Neural progenitor cell (in vitro differentiated cells): ENCODE measurements around the gene NRCAM. TPM values are rescaled to one million over a fixed set of nuclear protein-coding genes. Genes with fewer than 3 reads are reported as not detected.

ENCODE experiments used
- DNase-seq: peaks from one replicate; pipeline ENCODE4 v3.0.0-alpha.2; 2016; ENCODE audit warnings: low spot score
- H2AFZ ChIP-seq: fragments of 200-600 bp; sonication (generic); replicated peaks from 2 replicates; pipeline ENCODE4 v1.6.1; 2016; ENCODE audit warnings: antibody characterized with exemption
- H3F3A ChIP-seq: fragments of 200-600 bp; sonication (generic); 2 replicates; pipeline ENCODE4 v1.6.1; 2016; ENCODE audit warnings: antibody characterized with exemption, low read depth
- H3K27ac ChIP-seq: fragments of 200-600 bp; sonication (generic); 2 replicates; pipeline ENCODE4 v1.5.1; 2016; ENCODE audit warnings: mild to moderate bottlenecking
- H3K27me3 ChIP-seq: fragments of 200-600 bp; sonication (generic); 2 replicates; pipeline ENCODE4 v1.6.1; 2016; ENCODE audit warnings: mild to moderate bottlenecking, moderate library complexity
- H3K36me3 ChIP-seq: fragments of 200-600 bp; sonication (generic); 2 replicates; pipeline ENCODE4 v1.5.1; 2016
- H3K4me1 ChIP-seq: fragments of 200-600 bp; sonication (generic); 2 replicates; pipeline ENCODE4 v1.6.1; 2016; ENCODE audit warnings: mixed run types
- H3K4me2 ChIP-seq: fragments of 200-600 bp; sonication (generic); 2 replicates; pipeline ENCODE4 v1.6.1; 2016
- H3K4me3 ChIP-seq: fragments of 200-600 bp; sonication (generic); 2 replicates; pipeline ENCODE4 v1.5.1; 2016
- H3K79me2 ChIP-seq: fragments of 200-600 bp; sonication (generic); 2 replicates; pipeline ENCODE4 v1.6.1; 2016; ENCODE audit warnings: low read depth
- H3K9ac ChIP-seq: fragments of 200-600 bp; sonication (generic); 2 replicates; pipeline ENCODE4 v1.6.1; 2016
- H3K9me3 ChIP-seq: fragments of 200-600 bp; sonication (generic); 2 replicates; pipeline ENCODE4 v1.5.1; 2016; ENCODE audit warnings: low read depth
- H4K20me1 ChIP-seq: fragments of 200-600 bp; sonication (generic); 2 replicates; pipeline ENCODE4 v1.6.1; 2016; ENCODE audit warnings: low read depth
- H3K27ac Mint-ChIP-seq: 3 replicates; pipeline ENCODE4 v1.8.0; 2021; ENCODE audit warnings: mixed read lengths
- H3K27me3 Mint-ChIP-seq: 2 replicates; pipeline ENCODE4 v1.8.0; 2022; ENCODE audit warnings: low read depth, mild to moderate bottlenecking, inconsistent platforms, moderate library complexity, mixed read lengths; ENCODE audit not compliant: insufficient read depth
- H3K36me3 Mint-ChIP-seq: 3 replicates; pipeline ENCODE4 v1.8.0; 2021; ENCODE audit warnings: mixed read lengths
- H3K4me1 Mint-ChIP-seq: 3 replicates; pipeline ENCODE4 v1.8.0; 2021; ENCODE audit warnings: mixed read lengths
- H3K4me3 Mint-ChIP-seq: 3 replicates; pipeline ENCODE4 v1.8.0; 2021; ENCODE audit warnings: mild to moderate bottlenecking, moderate library complexity, mixed read lengths
- H3K9me3 Mint-ChIP-seq: 3 replicates; pipeline ENCODE4 v1.8.0; 2020; ENCODE audit warnings: mixed read lengths
- CTCF ChIP-seq: fragments of 200-600 bp; sonication (generic); IDR thresholded peaks from 2 replicates; pipeline ENCODE4 v1.5.1; 2017; ENCODE audit warnings: antibody characterized with exemption, mild to moderate bottlenecking
- EZH2 ChIP-seq: fragments of 200-600 bp; sonication (generic); IDR thresholded peaks from 2 replicates; pipeline ENCODE4 v1.6.1; 2017; ENCODE audit warnings: antibody characterized with exemption, mild to moderate bottlenecking, moderate library complexity
- EZH2phosphoT487 ChIP-seq: fragments of 200-600 bp; sonication (generic); IDR thresholded peaks from 2 replicates; pipeline ENCODE4 v1.6.1; 2017; ENCODE audit warnings: antibody characterized with exemption
- total RNA-seq: library from RNA; depleted of rRNA; stranded (reverse); fragments of >200 nt; gene quantifications from 2 replicates; pipeline ENCODE4 v1.2.3, GENCODE V29; 2015; ENCODE audit warnings: low replicate concordance

The NRCAM gene
- total RNA-seq, 1 donor from 2014 or later, result 104 TPM

- Mint-ChIP-seq H3K27ac (no peak overlapping the region), H3K9me3 (no peaks in the 10 kb centered on the region), H3K27me3 (no peaks in the 10 kb centered on the region), H3K36me3 (no peaks in the 10 kb centered on the region), H3K4me3 (no peak overlapping the region), H3K4me1 (no peaks in the 10 kb centered on the region)
- no peaks in the 10 kb centered on the region for H3K36me3 ChIP-seq
- H3K4me1 ChIP-seq, result no peaks in the 10 kb centered on the region
- TF ChIP-seq CTCF, result no peak
- no peak for TF ChIP-seq EZH2phosphoT487
- TF ChIP-seq EZH2, result no peak
- no peaks in the 10 kb centered on the region for H3K79me2 ChIP-seq
- H3K4me3 ChIP-seq, result no peak overlapping the region
- no peaks in the 10 kb centered on the region for H3K27me3 ChIP-seq
- no peaks in the 10 kb centered on the region for H4K20me1 ChIP-seq
- no peaks in the 10 kb centered on the region for H3K9me3 ChIP-seq
- H2AFZ ChIP-seq, result peak overlapping the region; percentile 3
- H3K9ac ChIP-seq, result no peak overlapping the region
- DNase-seq, result no peak
- no peak overlapping the region for H3K4me2 ChIP-seq
- H3F3A ChIP-seq, result no peaks in the 10 kb centered on the region
- H3K27ac ChIP-seq, result no peak overlapping the region
Observed at GRCh38 chr7:108122181-108122580, 334.1 kb downstream of the NRCAM start.

- no peaks in the 10 kb centered on the region for H3K27me3 Mint-ChIP-seq
- H3K36me3 Mint-ChIP-seq, result no peaks in the 10 kb centered on the region
- Histone ChIP-seq H3F3A (no peaks in the 10 kb centered on the region), H2AFZ (no peak overlapping the region), H3K27ac (no peak overlapping the region), H3K79me2 (no peaks in the 10 kb centered on the region), H3K9me3 (no peaks in the 10 kb centered on the region), H3K4me1 (no peaks in the 10 kb centered on the region), H3K4me3 (no peak overlapping the region), H4K20me1 (no peaks in the 10 kb centered on the region), H3K27me3 (no peaks in the 10 kb centered on the region), H3K4me2 (no peak overlapping the region), H3K36me3 (no peaks in the 10 kb centered on the region), H3K9ac (no peak overlapping the region)
- no peak overlapping the region for H3K27ac Mint-ChIP-seq
- H3K9me3 Mint-ChIP-seq, result no peaks in the 10 kb centered on the region
- no peak for DNase-seq
- TF ChIP-seq EZH2phosphoT487 (no peak), CTCF (no peak), EZH2 (no peak)
- H3K4me3 Mint-ChIP-seq, result no peak overlapping the region
- H3K4me1 Mint-ChIP-seq, result no peaks in the 10 kb centered on the region
Observed at GRCh38 chr7:108120933-108121332, 335.3 kb downstream of the NRCAM start.

- Histone ChIP-seq H3F3A (no peaks in the 10 kb centered on the region), H3K4me2 (no peak overlapping the region), H3K4me3 (no peak overlapping the region), H3K4me1 (no peaks in the 10 kb centered on the region), H3K9me3 (no peaks in the 10 kb centered on the region), H3K79me2 (no peaks in the 10 kb centered on the region), H4K20me1 (no peaks in the 10 kb centered on the region), H2AFZ (no peak overlapping the region), H3K27ac (no peak overlapping the region), H3K27me3 (no peaks in the 10 kb centered on the region), H3K9ac (no peak overlapping the region), H3K36me3 (no peaks in the 10 kb centered on the region)
- no peaks in the 10 kb centered on the region for H3K4me1 Mint-ChIP-seq
- DNase-seq, result no peak
- H3K9me3 Mint-ChIP-seq, result no peaks in the 10 kb centered on the region
- no peaks in the 10 kb centered on the region for H3K27me3 Mint-ChIP-seq
- H3K4me3 Mint-ChIP-seq, result no peak overlapping the region
- H3K36me3 Mint-ChIP-seq, result no peaks in the 10 kb centered on the region
- TF ChIP-seq EZH2phosphoT487, result no peak
- TF ChIP-seq CTCF, result no peak
- TF ChIP-seq EZH2, result no peak
- H3K27ac Mint-ChIP-seq, result no peak overlapping the region
Observed at GRCh38 chr7:108120196-108120595, 336.0 kb downstream of the NRCAM start.
